GM21528 (cell line): Measurements from ENCODE around the gene SHC4.

Experiments used
- ATAC-seq: cut with Tn5 transposase; IDR thresholded peaks from one replicate; pipeline ENCODE4 v1.9.1; 2021; ENCODE audit warnings: mild to moderate bottlenecking, moderate library complexity; ENCODE audit not compliant: unreplicated experiment, low FRiP score

The SHC4 gene

DNA sequence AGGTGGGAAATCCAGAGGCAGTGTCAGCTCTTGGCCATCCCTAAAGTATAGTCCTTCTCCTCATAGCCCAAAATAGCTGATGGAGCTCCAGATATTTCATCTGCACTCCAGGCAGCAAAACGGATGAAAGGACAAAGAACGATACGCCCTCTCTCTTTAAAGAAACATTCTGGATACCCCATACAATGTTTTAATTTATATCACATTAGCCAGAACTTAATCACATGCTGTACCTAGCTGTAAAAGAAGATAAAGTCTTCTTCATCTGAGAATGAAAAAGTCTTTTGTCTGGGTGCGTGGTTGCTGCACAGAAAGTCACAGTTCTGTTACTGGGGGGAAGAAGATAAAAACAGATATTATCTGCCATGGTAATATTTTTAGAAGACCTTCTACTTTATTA, 4.3 kb upstream of the SHC4 start:
- no peak for ATAC-seq

DNA sequence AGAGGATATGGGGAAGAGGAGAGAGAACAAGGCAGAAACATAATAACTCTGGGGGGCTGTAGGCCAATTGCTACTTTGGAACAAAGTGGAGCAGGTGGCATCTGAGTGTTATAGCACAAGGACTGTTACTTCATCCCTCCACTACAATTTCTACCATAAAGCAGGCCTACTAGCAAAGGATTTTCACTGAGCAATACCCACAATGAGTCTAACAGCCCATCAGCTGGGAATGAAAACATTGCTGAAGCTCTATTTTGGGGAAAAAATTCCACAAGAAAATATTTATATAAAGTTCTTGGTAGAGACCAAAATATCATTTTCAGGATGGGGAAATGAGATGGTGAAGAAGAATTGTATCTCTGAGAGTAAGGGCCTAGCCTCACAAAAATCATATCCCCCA, 3.6 kb upstream of the SHC4 start:
- ATAC-seq: no peak

DNA sequence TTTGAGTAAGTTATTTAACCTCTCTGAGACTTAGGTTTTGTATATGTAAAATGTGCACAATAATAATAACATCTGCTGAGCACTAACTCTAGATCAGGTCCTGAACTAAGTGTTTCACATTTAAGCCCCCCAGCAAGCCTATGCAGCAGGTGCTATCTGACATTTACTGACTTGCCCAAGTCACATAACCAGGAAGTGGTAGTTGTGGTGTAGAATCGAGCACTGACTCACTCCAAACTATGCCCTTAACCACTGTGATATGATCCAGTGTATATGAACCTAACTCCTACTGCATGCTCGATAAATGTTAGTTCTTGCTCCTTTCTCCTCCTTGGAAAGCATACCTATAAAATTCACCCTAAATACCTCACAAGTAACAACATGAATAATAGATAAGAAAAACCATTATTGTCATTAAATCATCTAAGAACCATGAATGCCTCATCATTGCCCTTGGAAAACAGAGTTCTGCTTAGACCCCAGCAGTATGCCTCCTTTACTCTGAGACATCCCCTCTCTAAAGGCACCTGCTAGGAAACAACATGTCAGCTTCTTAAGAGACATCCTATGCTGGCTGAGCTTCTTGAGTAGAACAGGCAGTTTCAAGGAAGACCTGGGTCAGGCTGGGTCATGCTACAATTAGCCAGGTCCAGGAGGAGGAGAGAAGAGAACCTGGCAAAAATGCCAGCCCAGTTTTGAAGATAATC, 3.0 kb upstream of the SHC4 start:
- ATAC-seq: peak; percentile 78

DNA sequence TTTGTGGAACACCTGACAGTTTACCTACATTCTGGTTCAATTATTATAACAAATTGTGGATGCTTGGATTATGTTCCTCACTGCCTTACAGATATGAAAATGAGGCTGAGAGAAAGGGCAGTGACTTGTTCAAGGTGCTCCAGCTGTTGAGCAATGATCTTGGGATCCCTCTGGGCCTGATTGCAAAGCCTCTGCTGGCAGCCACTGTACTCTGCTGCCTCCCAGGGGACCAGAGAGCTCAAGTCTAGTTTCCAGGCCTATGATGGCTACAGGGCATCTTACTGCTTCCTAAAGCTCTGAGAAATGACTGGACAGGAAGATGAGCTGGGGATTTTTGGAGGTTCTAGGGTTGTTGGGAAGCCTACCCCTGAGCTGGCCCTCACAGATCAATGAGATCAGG, 2.3 kb upstream of the SHC4 start:
- peak; percentile 47 for ATAC-seq

DNA sequence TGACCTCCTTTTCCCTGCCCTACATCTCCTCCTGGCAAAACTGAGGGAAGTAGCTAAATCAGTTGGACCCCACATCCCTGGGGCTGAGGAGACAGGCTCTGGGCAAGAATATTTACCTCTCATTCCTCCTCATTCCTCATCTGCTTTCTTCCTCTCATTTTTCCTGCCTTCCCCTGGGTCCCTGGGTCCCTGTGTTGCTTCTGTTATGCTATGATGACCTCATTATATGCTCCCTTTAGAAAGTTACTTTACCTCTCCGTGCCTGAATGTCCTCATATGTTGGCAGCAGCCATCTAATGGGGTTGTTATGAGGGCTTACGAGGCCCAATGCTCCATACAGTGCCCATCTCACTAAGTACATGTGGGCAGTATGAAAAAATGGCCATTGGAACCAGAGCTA, 1.2 kb upstream of the SHC4 start:
- ATAC-seq: no peak

DNA sequence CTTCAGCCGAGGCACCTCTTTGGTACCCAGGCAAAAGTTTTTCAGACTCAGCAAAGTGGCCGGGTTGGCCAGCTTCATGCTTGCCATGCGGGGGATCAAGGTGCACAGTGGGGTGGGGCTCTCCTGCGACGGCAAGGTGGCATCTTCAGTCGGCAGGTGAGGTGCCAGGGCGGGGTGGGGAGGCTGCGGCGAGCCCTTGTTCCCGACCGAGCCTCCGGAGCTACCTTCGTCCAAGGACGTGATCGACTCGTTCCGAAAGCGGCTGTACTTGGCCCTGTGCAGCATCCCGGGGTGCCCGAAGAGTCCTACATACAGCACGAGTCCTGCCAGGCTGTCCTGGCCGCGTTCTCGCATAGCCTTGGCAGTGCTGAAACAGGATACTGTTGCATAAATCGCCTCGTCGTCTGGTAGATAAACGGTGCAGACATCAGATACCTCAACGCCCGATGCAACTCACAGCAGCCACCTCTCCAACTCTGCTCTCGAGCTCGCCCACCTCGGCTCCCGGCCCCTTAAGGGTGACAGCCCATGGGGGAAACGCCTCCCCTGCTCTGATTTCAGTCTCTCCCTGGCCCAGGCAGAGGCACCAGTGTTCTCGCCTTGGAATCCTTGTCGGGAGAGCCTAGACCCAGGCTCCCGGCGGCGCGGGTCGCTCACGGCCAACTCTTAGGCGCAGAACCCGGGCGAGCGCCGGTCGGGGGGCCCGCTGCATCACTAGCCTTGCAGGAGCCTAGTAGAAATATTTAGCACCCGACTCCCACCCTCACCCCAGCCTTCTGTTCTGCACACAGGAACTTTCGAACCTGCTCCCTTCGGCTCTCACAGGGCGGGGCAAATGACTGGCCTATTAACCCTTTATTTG, 826 bp downstream of the SHC4 start:
- ATAC-seq: no peak

DNA sequence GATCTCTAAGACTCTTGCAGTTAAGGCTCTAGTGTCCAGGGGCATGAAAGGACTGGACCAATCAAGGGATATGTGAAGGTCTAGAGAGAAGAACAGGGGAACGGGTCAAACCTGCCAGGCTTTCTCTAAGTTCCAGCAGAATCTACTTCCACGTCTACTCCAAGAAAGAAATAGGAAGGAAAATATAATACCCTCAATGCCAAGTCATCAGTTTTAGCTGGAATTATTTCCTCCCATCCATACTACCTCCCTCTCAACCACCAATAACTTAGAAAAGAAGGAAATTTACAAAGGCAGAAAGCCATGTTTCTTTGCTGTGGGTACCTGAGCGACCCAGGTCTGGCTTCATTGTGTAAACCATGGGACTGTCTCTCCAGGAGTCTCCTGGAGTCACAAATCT, 7.8 kb downstream of the SHC4 start:
- no peak for ATAC-seq

DNA sequence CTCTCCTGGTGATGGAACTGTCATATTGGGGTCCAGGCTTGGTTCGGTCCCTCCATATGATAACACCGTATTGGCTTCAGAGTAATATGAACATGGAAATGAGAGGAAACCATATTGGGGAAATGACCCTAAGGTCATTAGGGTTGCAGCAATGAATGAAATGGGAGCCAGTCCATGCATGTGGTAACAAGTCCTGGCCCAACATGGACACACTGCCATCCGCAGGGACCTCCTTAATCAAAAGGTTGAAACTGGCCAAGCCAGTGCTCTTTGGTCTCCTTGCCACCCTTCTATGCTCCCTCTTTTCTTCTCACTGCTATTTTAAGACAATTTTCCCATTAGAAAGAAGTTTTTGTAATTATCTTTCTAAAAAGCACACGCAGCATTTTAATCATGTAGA, 8.3 kb downstream of the SHC4 start:
- ATAC-seq: no peak

DNA sequence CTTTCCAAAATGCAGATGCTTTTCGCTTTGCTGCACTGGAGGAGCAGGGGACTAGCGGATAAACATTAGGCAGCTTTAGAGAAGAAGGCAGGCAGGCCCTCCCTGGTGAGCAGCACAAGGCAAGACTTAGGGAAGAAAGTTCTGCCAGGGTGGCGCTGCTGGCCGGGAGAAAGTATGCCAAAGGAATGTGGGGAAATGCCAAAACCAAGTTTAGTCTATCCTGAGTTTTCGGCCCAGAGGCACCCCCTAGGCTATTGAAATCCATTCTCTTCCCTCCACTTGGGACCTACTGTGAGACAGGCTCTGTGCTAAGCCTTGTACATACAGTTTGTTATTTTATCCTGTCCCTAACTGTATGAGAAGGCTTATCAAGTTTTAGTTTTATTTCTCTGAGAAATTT, 9.2 kb downstream of the SHC4 start:
- ATAC-seq: no peak

DNA sequence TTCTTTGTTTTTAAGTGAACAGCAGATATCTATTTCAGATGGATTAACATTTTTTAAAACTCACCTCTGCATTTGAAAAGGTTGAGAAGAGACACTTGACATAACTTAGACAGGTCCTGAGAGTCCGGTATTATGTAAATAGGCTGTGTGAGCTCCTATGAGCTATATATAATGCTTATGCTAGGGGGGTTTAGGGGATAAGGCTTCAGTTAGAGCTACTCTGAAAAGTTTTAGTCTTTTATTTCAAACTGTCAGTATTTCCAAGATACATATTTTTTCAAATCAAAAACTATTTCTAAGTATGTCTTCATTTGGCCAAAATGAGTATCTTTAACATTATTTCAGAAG, 16.9 kb downstream of the SHC4 start:
- no peak for ATAC-seq

DNA sequence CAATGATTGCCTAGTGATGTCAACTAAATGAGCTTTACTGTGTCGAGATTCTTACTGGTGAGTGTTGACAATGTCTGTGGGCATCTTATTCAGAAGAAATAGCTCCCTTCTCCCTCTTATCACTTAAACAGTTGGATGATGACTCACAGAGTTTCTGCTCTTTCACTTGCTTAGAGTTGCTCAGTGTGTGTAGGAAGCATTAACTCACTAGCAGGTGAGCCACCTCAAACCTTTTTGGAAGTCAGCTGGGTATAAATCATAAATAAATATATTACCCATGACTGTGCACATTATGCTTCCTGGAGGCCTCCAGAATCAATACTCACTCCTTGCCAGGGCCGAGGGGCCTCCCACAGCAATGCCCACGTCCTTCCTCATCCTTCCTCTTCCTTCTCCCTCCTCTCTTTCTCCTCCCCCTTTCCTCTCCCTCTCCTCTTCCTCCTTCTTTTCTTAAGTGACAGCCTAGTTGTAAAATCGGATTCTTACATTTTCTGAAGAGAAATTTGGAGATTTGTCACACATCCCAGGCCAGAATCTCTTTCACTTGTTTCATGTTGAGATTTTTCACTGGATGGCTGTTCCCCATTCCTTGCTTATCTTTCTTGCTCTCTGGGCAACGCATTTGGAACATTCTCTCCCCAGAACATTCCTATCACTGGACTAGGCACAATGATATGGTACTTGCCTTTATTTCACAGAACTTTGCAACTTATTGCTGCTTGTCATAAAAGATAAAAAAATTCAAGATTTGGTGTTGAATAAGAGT, 17.5 kb downstream of the SHC4 start:
- ATAC-seq: no peak

DNA sequence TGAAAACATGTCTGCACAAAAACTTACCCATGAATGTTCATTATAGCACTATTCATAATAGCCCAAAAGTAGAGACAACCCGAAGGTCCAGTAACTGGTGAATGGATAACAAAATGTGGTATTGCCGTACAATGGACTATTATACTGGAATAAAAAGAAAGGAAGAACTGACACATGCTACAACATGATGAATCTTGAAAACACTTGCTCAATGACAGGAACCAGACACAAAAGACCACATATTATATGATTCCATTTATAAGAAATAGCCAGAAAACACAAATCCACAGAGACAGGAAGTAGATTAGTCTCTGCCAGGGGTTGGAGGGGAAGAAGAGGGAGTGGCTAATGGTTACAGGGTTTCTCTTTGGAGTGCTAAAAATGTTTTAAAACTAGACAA, 18.3 kb downstream of the SHC4 start:
- ATAC-seq: no peak

DNA sequence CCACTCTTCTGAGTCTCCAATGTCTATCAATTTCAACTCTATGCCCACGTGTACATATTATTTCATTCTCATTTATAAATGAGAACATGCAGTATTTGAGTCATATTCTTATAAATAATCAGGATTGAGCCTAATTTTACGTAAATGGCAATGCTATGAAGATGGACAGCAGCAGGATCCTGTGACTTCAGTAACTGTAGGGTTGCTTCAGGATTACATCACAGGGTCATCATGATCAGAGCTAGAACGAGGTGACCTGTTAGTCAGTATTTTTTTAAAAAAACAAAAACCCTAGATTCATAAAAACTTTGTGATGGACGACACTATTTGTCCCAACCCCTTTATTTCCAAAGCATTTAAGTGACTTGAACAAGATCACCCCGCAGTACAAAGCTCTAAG, 21.8 kb downstream of the SHC4 start:
- no peak for ATAC-seq

DNA sequence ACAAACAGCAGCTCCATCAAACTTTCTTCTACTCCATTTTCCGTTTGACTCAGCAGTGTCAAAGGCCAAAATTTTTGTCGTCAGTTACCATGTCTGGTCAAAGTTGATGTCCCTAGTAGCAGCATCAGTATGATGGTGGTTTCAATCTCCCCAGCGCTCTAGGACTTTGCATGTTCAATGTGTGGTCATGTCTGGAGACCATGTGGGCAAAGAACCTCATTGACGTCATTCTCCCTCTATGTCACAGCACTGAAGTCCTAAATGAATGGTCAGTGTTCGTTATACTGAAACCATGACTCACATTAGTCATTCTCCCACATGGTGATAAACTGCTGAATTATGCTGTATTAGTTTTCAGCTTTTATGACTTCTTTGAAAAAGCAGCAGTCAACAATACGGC, 23.2 kb downstream of the SHC4 start:
- ATAC-seq: peak; percentile 69

DNA sequence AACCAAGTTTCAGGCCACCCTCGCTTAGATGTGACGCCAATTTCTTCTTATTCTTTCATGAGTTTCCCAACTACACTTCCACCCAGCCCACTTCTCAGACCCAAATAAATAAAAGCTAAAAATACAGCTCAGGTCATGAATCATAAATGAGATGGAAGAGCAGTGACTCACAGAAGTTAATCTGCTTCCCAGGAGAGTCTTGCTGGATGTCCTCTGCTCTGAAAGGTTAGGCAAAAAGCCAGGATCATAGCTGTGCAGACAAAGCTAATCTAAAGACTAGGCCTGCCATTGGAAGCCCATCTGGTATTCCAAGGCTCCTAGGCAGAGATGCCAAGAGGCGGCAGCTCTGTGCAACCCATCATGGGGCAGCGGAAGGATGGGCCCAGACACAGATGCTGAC, 24.1 kb downstream of the SHC4 start:
- ATAC-seq: no peak

DNA sequence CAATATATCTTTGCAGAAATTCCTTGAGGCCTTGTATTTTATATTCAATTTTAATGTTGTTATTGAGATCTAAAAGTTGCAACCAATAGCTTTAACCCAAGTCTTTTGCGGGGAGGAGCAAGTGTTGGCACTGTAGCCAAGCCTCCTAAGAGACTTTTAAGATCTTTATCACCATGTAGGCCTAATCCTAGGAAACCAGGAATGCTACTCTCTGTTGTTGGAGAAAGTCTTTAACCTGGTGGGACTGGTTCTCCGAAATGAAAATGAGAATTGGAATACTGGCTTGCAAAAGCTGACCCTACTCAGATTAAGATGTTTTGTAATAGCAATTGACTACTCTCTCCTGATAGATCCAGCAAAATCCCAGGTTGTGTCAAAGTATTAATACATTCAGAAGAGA, 25.8 kb downstream of the SHC4 start:
- ATAC-seq: no peak

DNA sequence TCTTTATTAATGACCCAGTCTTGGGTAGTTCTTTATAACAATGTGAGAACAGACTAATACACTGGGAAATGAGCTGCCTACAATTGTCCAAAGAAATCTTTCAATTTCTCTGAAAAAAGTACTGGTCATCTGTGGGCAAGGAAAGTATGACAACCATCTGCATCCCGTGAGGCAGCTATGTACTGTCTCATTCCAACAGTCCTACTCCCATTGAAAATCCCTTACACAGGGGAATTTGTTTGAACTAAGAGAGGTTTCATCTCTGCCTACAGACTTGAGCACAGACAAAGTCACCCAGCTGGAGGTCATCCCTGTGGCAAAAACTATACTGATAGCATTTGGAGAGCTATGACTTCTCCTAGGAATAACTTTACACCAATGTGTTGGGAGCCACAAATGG, 27.1 kb downstream of the SHC4 start:
- no peak for ATAC-seq

DNA sequence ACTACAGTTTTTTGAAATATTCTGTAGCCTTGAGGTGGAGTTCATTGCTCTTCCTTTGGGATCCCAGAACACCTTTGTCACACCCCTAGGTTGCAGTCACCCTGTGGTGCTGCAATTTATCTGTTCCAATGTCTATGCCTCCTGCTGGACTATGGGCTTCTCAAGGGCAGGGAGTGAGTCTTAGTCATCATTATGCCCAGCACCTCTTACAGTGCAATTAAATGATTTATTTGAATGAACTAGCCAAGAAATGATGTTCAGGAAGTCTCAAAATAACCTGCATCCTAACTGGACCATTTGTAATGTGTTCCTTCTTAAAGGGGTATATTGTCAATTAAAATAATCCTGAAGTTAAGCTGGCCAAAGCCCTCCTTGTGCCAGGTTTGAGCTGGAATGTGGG, 28.5 kb downstream of the SHC4 start:
- ATAC-seq: no peak

DNA sequence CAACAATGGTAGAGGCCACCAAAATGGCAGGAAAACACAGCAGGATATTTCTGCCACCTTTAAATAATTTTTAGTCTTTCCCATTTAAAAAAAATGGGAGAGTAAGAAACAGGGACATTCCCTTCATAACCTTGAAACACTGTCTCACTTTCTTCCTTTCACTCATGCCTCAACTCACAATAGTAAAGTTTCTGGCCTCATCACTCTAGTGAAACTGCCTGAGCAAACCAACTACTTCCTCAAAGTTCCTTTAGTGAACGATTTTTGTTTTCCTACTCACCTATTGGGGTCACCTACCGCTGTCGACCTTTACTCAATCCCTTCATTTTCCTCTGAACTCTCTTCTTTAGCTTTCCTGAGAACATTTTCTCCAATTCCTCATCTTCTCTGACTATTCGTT, 33.0 kb downstream of the SHC4 start:
- ATAC-seq: no peak

DNA sequence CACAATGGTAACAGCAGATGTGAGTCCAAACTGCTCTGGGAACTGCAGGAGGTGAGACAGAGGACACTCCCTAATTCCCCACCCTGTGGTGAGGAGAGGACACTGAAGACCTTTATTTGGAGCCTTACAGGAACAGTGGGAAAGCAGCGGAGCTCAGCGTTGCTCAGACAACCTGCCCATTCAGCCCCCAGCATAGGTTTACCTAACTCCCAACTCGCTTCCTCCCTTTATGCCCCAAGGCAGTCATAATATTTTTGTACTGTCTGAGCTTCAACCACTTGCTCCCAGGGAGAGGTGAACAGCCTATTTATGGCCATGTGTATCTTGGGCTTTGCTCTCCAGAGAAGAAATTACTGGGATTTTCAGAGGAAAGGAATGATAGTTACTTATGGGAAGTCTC, 34.1 kb downstream of the SHC4 start:
- ATAC-seq: no peak

DNA sequence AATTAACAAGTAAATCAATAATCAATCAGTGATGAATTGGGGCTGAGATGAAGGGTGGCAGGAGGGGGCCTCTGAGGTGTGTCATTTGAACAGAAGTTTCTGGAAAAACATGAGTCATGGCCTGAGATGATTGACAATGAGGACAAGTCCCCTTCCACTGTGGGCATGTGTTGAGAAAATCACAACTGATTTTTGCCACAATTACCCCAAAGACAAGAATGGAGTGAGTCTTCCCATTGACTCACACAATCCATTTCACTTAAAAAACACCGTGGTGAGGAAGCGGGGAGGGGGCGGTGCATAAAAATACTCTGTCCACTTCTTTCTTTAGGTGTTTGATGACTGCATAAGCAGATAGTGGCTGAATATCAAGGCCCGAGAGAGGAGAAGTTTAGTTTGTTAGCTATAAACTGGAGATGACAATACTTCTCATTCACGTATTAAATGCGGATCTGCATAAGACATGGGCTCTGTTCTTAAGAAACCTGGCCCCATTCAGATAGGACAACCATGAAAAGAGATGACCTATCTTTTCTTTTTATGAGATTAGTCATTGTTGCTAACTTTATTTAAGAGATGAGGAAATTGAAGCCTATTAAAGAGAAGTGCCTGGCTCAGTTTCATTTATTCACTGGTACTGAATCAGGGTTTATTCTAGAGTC, 34.7 kb downstream of the SHC4 start:
- ATAC-seq: no peak
